Body of pancreas (tissue), 4 donors: ENCODE data around the gene EQTN. TPM values are rescaled to one million over a fixed set of nuclear protein-coding genes. Genes with fewer than 3 reads are reported as not detected.

Experiments
- ATAC-seq: fragments of 150-250 bp; one replicate; pipeline ENCODE4 v1.9.1; 2016
- DNase-seq, 4 donors: peaks; one replicate each; pipeline ENCODE4 v3.0.0-alpha.2; 2019
- H3K27ac ChIP-seq, 4 donors: fragments of 200-600 bp; sonication (generic); 1 replicate in 3 of 4; 2 replicates in 1 of 4; pipeline versions ENCODE4 v1.5.1 to v1.6.1; 2016 to 2019; ENCODE audit warnings: mild to moderate bottlenecking in 1 of 4, mixed read lengths in 1 of 4, moderate library complexity in 1 of 4
- H3K27me3 ChIP-seq, 2 donors: fragments of 200-600 bp; sonication (generic); one replicate each; pipeline ENCODE4 v1.6.0; 2016; ENCODE audit warnings: mild to moderate bottlenecking in 1 of 2
- H3K36me3 ChIP-seq, 2 donors: fragments of 200-600 bp; sonication (generic); replicated peaks in 1 of 2; 2 replicates each; pipeline ENCODE4 v1.5.1; 2016; ENCODE audit warnings: low read depth in 2 of 2; ENCODE audit not compliant: insufficient read depth in 1 of 2
- H3K4me1 ChIP-seq: fragments of 200-600 bp; sonication (generic); one replicate; pipeline ENCODE4 v1.6.0; 2016
- H3K4me3 ChIP-seq, 2 donors: fragments of 200-600 bp; sonication (generic); 1 replicate in 1 of 2; 2 replicates in 1 of 2; pipeline ENCODE4 v1.5.1; 2016 to 2019
- H3K9me3 ChIP-seq, 3 donors: fragments of 200-600 bp; sonication (generic); 1 replicate in 2 of 3; 2 replicates in 1 of 3; pipeline ENCODE4 v1.5.1; 2016
- CTCF ChIP-seq, 7 experiments: fragments of 450-650 bp in 4 of 7; fragments of 200-600 bp in 3 of 7; sonication (generic) in 3 of 7; IDR thresholded peaks; one replicate each; pipeline ENCODE4 v1.5.1; 2016 to 2019; ENCODE audit warnings: antibody characterized with exemption in 7 of 7
- POLR2A ChIP-seq, 3 donors: fragments of 450-650 bp; IDR thresholded peaks; one replicate each; pipeline ENCODE4 v1.6.1; 2016; ENCODE audit warnings: antibody characterized with exemption in 3 of 3, mild to moderate bottlenecking in 2 of 3
- WGBS, 2 donors: methylation state at CpG; one replicate each; pipeline ENCODE4 v1.1.5; 2017; 5-methylcytosine and 5-hydroxymethylcytosine counted together
- intact Hi-C: fragments of 100-400 bp; cut with DNase I; formaldehyde crosslinking; loops from one replicate; pipeline ENCODE4 v1.15.1; 2023
- total RNA-seq, 2 donors: library from RNA; depleted of rRNA; stranded (reverse); fragments of >200 nt; gene quantifications; one replicate each; pipeline ENCODE4 v1.1.0, GENCODE V29; 2016

The EQTN gene
- total RNA-seq = not detected

- Histone ChIP-seq H3K27ac (no peak within 1 kb of the TSS), H3K4me3 (no peak within 1 kb of the TSS), H3K4me1 (no peaks in the 10 kb centered on the region), H3K27me3 (no peaks in the 10 kb centered on the region), H3K9me3 (no peaks in the 10 kb centered on the region), H3K36me3 (no peaks in the 10 kb centered on the region)
- intact Hi-C loops = no loop called here
- DNase-seq (no peak), ATAC-seq (no peak)
- TF ChIP-seq CTCF (IDR thresholded peaks at IDR 0.05) = no peak
- TF ChIP-seq POLR2A (IDR thresholded peaks at IDR 0.05) = no peak
- WGBS, 2 donors = 74 to 75% methylated on average over 7 of the region's 7 CpGs
These were observed at the start of gene EQTN for GRCh38 chr9:27297050-27297449. Gene EQTN (minus strand): TSS chr9:27297150. CDS start chr9:27297055, 95 bp downstream.

- Histone ChIP-seq H3K27me3 (no peaks in the 10 kb centered on the region), H3K9me3 (no peaks in the 10 kb centered on the region), H3K27ac (no peak overlapping the region), H3K4me3 (no peak overlapping the region), H3K4me1 (peaks cover 21% of the 10 kb centered on the region), H3K36me3 (no peaks in the 10 kb centered on the region)
- intact Hi-C loops = no loop called here
- WGBS, 2 donors = 98 to 99% methylated on average over 7 of the region's 7 CpGs
- no peak for ATAC-seq
- no peak for DNase-seq
- TF ChIP-seq POLR2A (IDR thresholded peaks at IDR 0.05) (no peak), CTCF (IDR thresholded peaks at IDR 0.05) (no peak)
These were observed 47.8 kb upstream of the EQTN start for GRCh38 chr9:27344776-27345175.

- 74 to 81% methylated on average over 9 of the region's 9 CpGs for WGBS, 2 donors
- Histone ChIP-seq H3K27me3 (no peaks in the 10 kb centered on the region), H3K36me3 (no peaks in the 10 kb centered on the region), H3K27ac (no peak overlapping the region), H3K9me3 (no peaks in the 10 kb centered on the region), H3K4me3 (no peak overlapping the region), H3K4me1 (peaks cover 19% of the 10 kb centered on the region)
- no peak for ATAC-seq
- intact Hi-C loops = no loop called here
- TF ChIP-seq CTCF (IDR thresholded peaks at IDR 0.05) (no peak), POLR2A (IDR thresholded peaks at IDR 0.05) (no peak)
- DNase-seq = no peak
These were observed 44.8 kb upstream of the EQTN start for GRCh38 chr9:27341545-27342294.

- H3K4me1 ChIP-seq = peaks cover 19% of the 10 kb centered on the region
- intact Hi-C loops = no loop called here
- ATAC-seq (no peak), DNase-seq (no peak)
- H3K27me3 ChIP-seq = no peaks in the 10 kb centered on the region
- H3K9me3 ChIP-seq = no peaks in the 10 kb centered on the region
- H3K27ac ChIP-seq = no peak overlapping the region
- 76 to 79% methylated on average over 6 to 7 of the region's 7 CpGs for WGBS, 2 donors
- no peaks in the 10 kb centered on the region for H3K36me3 ChIP-seq
- H3K4me3 ChIP-seq = no peak overlapping the region
- TF ChIP-seq POLR2A (IDR thresholded peaks at IDR 0.05) = no peak
- no peak for TF ChIP-seq CTCF (IDR thresholded peaks at IDR 0.05)
These were observed 44.1 kb upstream of the EQTN start for GRCh38 chr9:27340961-27341511.

GRCh38 chr9:27340285-27340674 is 43.3 kb upstream of the EQTN start:
- TF ChIP-seq CTCF (IDR thresholded peaks at IDR 0.05) = no peak
- no peak for TF ChIP-seq POLR2A (IDR thresholded peaks at IDR 0.05)
- Histone ChIP-seq H3K4me3 (no peak overlapping the region), H3K27me3 (no peaks in the 10 kb centered on the region), H3K4me1 (peaks cover 19% of the 10 kb centered on the region), H3K27ac (no peak overlapping the region), H3K9me3 (no peaks in the 10 kb centered on the region), H3K36me3 (no peaks in the 10 kb centered on the region)
- ATAC-seq = no peak
- intact Hi-C loops = no loop called here
- DNase-seq = no peak
- WGBS, 2 donors = 64 to 66% methylated on average over 5 of the region's 5 CpGs
